ENCODE data around the gene CCDC88C. TPM values are rescaled to one million over a fixed set of nuclear protein-coding genes. Genes with fewer than 3 reads are reported as not detected.

Gene CCDC88C
- total RNA-seq (10 to 100 TPM in 1 of 9 donors, 1 to 10 TPM in 8; 2.4 to 15.6 (median 5.4) TPM), polyA plus RNA-seq (1 to 10 TPM; 2.8 to 3.4 TPM)
- long read RNA-seq, donor 1, partial matches to known transcripts: 5 of 7 reads
- long read RNA-seq, donor 1, other reads (novel, unspliced or antisense): 2 of 7 reads
- long read RNA-seq, donor 2, partial matches to known transcripts: 3 of 6 reads
- long read RNA-seq, donor 2, other reads (novel, unspliced or antisense): 3 of 6 reads
- long read RNA-seq, donor 3: 0 reads

DNA sequence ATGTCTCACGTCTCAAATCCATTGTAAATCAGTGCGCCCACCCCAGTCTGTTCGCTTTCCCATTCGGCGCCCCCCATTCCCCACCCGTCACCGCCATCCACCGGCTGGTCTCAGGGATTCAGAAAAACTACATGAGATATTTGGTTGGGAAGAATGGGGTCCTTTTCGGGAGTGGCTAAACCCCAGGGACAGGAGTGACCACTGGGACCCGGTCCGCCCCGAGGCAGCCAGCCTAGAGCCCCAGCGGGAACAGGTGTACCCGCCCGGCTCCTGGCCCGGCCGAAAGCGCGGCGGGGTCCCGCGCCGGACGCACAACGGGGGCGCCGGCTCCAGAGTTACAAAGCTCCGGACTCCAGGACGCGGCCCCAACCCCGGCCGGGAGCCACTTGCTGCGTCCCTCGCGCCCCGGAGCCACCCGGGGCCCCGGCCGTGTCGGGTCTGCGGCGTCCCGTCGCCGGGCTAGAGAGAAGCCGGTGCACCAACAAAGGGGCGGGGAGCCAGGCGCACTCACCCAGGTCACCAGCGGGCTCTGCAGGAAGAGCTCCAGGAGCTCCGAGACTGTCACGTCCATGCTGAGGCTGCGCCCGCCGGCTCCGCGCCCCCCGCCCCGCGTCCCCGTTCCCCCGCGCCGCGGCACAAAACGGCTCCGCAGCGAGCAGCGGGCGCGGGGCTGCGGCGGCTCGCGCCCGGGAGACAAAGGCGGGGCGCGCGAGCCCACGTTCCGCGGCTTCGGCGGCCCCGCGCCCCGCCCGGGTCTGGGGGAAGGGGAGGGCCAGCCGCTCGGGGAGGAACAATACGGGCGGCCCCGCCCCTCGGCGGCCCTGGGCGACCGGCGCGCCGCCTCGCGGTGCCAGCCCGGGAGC is at the start of gene CCDC88C:
Gene CCDC88C, minus strand, starts transcription at position 701 of the 863 bp plus-strand sequence. Its CDS starts 130 bp downstream, at position 571.
- TF ChIP-seq, protein P1, sequence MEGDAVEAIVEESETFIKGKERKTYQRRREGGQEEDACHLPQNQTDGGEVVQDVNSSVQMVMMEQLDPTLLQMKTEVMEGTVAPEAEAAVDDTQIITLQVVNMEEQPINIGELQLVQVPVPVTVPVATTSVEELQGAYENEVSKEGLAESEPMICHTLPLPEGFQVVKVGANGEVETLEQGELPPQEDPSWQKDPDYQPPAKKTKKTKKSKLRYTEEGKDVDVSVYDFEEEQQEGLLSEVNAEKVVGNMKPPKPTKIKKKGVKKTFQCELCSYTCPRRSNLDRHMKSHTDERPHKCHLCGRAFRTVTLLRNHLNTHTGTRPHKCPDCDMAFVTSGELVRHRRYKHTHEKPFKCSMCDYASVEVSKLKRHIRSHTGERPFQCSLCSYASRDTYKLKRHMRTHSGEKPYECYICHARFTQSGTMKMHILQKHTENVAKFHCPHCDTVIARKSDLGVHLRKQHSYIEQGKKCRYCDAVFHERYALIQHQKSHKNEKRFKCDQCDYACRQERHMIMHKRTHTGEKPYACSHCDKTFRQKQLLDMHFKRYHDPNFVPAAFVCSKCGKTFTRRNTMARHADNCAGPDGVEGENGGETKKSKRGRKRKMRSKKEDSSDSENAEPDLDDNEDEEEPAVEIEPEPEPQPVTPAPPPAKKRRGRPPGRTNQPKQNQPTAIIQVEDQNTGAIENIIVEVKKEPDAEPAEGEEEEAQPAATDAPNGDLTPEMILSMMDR (IDR thresholded peaks at IDR 0.05): peak in 1 of 12 donors; percentile 15
- TF ChIP-seq POLR2A (IDR thresholded peaks at IDR 0.05): no peak
- Histone ChIP-seq H3K4me3 (peak within 1 kb of the TSS; percentile 44 to 85 (median 68)), H3K27me3 (peaks cover 0 to 23% (median 4%) of the 10 kb centered on the region in 9 donors), H3K27ac (peak within 1 kb of the TSS in 11 of 12 donors; percentile 25 to 81 (median 68)), H3K4me1 (peaks cover 0 to 41% (median 15%) of the 10 kb centered on the region in 12 donors), H3K36me3 (no peaks in the 10 kb centered on the region), H3K9me3 (no peaks in the 10 kb centered on the region)
- ATAC-seq: peak in 3 of 4 donors; percentile 62 to 78 (median 66)
- 1 to 5% (median 2%) methylated on average over 27 to 103 of the region's 103 CpGs for WGBS, 4 donors
- DNase-seq: peak; percentile 65 to 85 (median 66)
- intact Hi-C loops (cut with DNase I): loop anchor here in 3 of 10 donors (5.0 to 10.0 kb wide), 3 partner anchors 35 to 240 kb away; no protein-coding TSS in a partner anchor

DNA sequence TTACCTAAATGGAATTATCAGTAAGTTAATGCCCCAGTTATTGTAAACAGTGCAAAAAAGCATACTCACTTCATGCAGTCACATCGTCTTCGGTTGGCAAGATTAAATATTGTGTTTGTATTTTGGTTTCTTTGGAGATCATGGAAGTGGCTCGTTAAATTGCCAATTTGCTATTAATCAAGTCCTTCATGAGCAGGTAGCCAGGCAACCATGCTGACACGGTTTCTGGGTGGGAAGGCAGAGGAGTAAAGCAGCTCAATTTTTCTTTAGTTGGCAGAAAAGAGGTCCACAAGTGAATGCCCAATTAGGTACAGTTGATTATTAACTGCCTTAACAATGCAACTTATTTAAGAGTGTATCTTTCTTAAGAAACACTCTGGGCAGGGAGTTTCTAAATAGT is 48.6 kb upstream of the CCDC88C start:
- ATAC-seq: no peak
- no peak for DNase-seq
- 66 to 70% (median 67%) methylated on average over 4 of the region's 4 CpGs for WGBS, 4 donors
- intact Hi-C loops (cut with DNase I): no loop called here
- Histone ChIP-seq H3K27me3 (no peaks in the 10 kb centered on the region), H3K9me3 (no peaks in the 10 kb centered on the region), H3K27ac (no peak overlapping the region), H3K36me3 (peaks cover 0 to 100% (median 96%) of the 10 kb centered on the region in 9 donors), H3K4me1 (no peaks in the 10 kb centered on the region), H3K4me3 (no peak overlapping the region)
- TF ChIP-seq POLR2A (IDR thresholded peaks at IDR 0.05): no peak
- TF ChIP-seq, protein P1 (IDR thresholded peaks at IDR 0.05): no peak

GRCh38 chr14:91464615-91465205 is 47.1 kb upstream of the CCDC88C start:
- no peak overlapping the region for H3K27ac ChIP-seq
- H3K27me3 ChIP-seq: no peaks in the 10 kb centered on the region
- no peak for DNase-seq
- no peaks in the 10 kb centered on the region for H3K9me3 ChIP-seq
- H3K4me1 ChIP-seq: no peaks in the 10 kb centered on the region
- ATAC-seq: no peak
- no peak for TF ChIP-seq POLR2A (IDR thresholded peaks at IDR 0.05)
- TF ChIP-seq, protein P1 (IDR thresholded peaks at IDR 0.05): no peak
- H3K36me3 ChIP-seq: peaks cover 0 to 100% (median 96%) of the 10 kb centered on the region in 9 donors
- intact Hi-C loops (cut with DNase I): no loop called here
- H3K4me3 ChIP-seq: no peak overlapping the region
- WGBS, 4 donors: 62 to 64% (median 62%) methylated on average over 3 of the region's 3 CpGs
